ENCODE results near the gene IKBKE.

- TF ChIP-seq, protein P1, sequence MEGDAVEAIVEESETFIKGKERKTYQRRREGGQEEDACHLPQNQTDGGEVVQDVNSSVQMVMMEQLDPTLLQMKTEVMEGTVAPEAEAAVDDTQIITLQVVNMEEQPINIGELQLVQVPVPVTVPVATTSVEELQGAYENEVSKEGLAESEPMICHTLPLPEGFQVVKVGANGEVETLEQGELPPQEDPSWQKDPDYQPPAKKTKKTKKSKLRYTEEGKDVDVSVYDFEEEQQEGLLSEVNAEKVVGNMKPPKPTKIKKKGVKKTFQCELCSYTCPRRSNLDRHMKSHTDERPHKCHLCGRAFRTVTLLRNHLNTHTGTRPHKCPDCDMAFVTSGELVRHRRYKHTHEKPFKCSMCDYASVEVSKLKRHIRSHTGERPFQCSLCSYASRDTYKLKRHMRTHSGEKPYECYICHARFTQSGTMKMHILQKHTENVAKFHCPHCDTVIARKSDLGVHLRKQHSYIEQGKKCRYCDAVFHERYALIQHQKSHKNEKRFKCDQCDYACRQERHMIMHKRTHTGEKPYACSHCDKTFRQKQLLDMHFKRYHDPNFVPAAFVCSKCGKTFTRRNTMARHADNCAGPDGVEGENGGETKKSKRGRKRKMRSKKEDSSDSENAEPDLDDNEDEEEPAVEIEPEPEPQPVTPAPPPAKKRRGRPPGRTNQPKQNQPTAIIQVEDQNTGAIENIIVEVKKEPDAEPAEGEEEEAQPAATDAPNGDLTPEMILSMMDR (IDR thresholded peaks at IDR 0.05), result no peak
- TF ChIP-seq EP300 (IDR thresholded peaks at IDR 0.05) (no peak), POLR2A (IDR thresholded peaks at IDR 0.05; ENCODE audit: low read depth) (no peak), POLR2AphosphoS5 (IDR thresholded peaks at IDR 0.05) (no peak)
Measured at GRCh38 chr1:206508130-206508889, 38.0 kb downstream of the IKBKE start.

All from esophagus muscularis mucosa (tissue), 4 donors.